ENCODE data around the gene NOXA1.

DNA sequence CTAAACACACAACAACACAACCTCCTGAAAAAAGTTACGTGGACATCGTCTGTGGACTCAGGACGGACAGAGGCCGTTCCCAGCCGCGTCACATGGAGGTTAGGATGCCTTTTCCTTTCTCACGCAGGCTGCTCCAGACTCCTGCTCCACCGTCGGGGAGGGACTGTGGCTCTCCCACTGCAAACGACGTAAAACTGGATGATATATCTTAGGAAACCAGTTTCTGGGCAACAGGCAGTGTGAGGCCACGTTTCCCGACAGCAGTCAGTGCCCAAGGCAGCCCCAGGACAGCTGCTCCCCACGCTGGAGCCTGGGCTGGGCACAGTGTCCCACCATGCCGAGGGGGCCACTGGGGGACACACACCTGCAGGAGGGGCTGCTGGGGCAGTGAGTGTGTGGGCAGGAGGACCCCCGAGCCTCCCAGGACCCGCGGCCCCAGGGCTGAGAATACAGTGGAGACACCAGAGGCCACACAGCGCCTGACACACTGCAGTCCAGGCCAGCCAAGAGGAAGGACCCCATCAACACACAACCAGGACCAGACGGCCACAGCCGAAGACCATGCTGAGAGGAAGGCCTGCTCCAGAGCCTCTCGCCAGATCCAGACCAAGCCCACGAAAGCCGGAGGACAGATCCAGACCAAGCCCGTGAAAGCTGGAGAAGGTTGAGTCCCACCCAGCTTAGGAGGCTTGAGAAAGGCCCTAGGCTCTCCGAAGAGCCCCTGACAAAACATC, 26.4 kb upstream of the NOXA1 start:
- TF ChIP-seq POLR2A (IDR thresholded peaks at IDR 0.05) (no peak), POLR2AphosphoS5 (IDR thresholded peaks at IDR 0.05) (no peak)

Measured in sigmoid colon (tissue), 4 donors.